BLaER1 treated with 17β-estradiol and CSF1 and Interleukin-3, amounts not matched to agents 10 nM and 100 nM (cell line): Measurements from ENCODE around the gene NSMCE1.
"Not testable (repeated sequence)": the region's sequence is repeated elsewhere in the genome, so short reads cannot be mapped to it uniquely, and the experiment has no call there.

Experiments used
- H3K27ac ChIP-seq, 11 experiments: shearing (Covaris generic); formaldehyde crosslinking; 2 replicates each; pipeline ENCODE4 v1.8.1; 2022
- H3K27me3 ChIP-seq, 11 experiments: shearing (Covaris generic); formaldehyde crosslinking; 2 replicates each; pipeline ENCODE4 v1.8.1; 2022
- H3K36me3 ChIP-seq, 11 experiments: shearing (Covaris generic); formaldehyde crosslinking; 2 replicates each; pipeline ENCODE4 v1.8.1; 2022
- H3K4me1 ChIP-seq, 10 experiments: shearing (Covaris generic); formaldehyde crosslinking; 2 replicates each; pipeline ENCODE4 v1.8.1; 2022
- H3K4me2 ChIP-seq, 11 experiments: shearing (Covaris generic); formaldehyde crosslinking; 2 replicates each; pipeline ENCODE4 v1.8.1; 2022
- H3K4me3 ChIP-seq, 10 experiments: shearing (Covaris generic); formaldehyde crosslinking; 2 replicates each; pipeline ENCODE4 v1.8.1; 2022
- H3K9ac ChIP-seq, 11 experiments: shearing (Covaris generic); formaldehyde crosslinking; 2 replicates each; pipeline ENCODE4 v1.8.1; 2022
- H3K9me3 ChIP-seq, 11 experiments: shearing (Covaris generic); formaldehyde crosslinking; replicated peaks in 1 of 11; 2 replicates each; pipeline ENCODE4 v1.8.1; 2022
- H4K20me1 ChIP-seq, 11 experiments: shearing (Covaris generic); formaldehyde crosslinking; 2 replicates each; pipeline ENCODE4 v1.8.1; 2022
- Cebpa-rat ChIP-seq, 11 experiments: shearing (Covaris generic); IDR thresholded peaks; 2 replicates each; pipeline ENCODE4 v1.8.1; 2022

The NSMCE1 gene

DNA sequence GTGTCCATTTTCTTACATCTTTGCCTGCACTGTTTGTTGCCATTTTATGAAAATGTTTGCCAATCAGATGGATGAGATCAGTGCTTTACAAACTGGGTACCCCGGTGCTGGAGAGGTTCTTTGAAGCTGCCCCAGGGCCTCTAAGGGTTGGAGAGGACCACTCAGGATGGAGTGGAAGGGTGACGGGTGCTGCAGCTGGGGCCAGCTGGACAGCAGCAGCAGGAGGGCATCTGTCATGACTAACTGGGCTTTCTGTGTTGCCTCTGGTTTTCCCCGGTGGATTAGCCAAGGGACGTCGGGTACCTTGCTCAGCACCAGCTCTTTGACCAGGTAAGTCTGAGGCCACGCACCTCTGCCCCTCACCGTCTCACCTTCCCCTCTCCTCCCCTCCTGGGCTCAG is 52.9 kb downstream of the NSMCE1 start:
- H4K20me1 ChIP-seq: no peaks in the 10 kb centered on the region; a peak in 1 of 22 replicates
- peaks cover 0 to 12% (median 0%) of the 10 kb centered on the region in 11 experiments; a peak in 1 of 22 replicates for H3K27me3 ChIP-seq
- no peak for TF ChIP-seq Cebpa-rat (IDR thresholded peaks at IDR 0.05)
- H3K27ac ChIP-seq: no peak overlapping the region
- H3K36me3 ChIP-seq: peaks cover 9 to 70% (median 24%) of the 10 kb centered on the region in 11 experiments
- H3K4me3 ChIP-seq: no peak overlapping the region
- no peak overlapping the region for H3K9ac ChIP-seq
- H3K9me3 ChIP-seq: no peaks in the 10 kb centered on the region
- no peak overlapping the region for H3K4me2 ChIP-seq
- H3K4me1 ChIP-seq: peaks cover 0 to 63% (median 53%) of the 10 kb centered on the region in 10 experiments; a peak in 17 of 20 replicates

DNA sequence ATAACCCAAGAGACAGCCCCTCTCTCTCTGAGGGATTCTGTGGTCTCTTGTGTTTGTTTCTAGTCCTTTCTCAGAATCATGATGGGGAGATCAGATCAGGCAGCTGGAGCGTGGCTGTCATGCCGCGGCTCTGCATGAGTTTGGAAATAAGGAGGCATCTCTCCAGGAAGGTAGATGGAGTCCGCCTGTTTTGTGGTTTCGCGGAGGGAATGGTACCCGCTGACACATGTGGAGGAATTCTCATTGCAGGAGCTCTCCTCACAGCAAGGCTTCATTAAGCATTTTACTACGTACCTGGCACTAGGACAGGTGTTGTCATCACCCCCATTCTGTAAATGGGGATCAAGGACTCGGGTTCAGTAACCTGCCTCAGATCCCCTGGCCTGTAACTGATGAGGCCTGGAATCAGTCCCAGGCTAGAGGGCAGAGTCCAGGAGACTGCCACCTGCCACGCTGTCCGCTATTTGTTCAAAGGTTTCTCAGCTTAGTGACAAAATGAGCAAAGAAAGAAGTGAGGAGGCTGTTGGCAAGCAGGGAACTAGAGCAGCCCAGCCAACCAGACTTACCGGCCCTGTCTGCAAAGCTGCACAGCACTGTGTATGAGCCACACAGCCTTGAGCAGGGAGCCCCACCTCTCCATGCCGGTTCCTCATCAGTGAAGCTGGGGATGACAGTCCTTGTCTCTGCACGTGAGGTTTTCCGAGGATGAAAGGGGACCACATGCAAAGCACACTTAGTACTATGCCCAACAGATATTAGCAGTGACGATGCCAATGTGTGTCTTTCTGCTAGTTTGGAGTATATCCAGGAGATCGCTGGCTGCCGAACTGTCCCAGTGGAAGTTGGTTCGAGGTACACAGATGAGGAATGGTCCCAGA is 54.2 kb downstream of the NSMCE1 start:
- Histone ChIP-seq H3K4me2 (peak overlapping the region in 9 of 11 experiments; percentile 36 to 83 (median 71); a peak in 17 of 22 replicates), H4K20me1 (no peaks in the 10 kb centered on the region; a peak in 1 of 22 replicates), H3K4me3 (no peak overlapping the region), H3K27ac (no peak overlapping the region), H3K9me3 (no peaks in the 10 kb centered on the region), H3K9ac (peak overlapping the region in 4 of 11 experiments; percentile 0 to 23 (median 14); a peak in 4 of 22 replicates), H3K4me1 (peaks cover 0 to 51% (median 42%) of the 10 kb centered on the region in 10 experiments; a peak in 17 of 20 replicates), H3K36me3 (peaks cover 18 to 71% (median 33%) of the 10 kb centered on the region in 11 experiments), H3K27me3 (peaks cover 0 to 12% (median 0%) of the 10 kb centered on the region in 11 experiments; a peak in 1 of 22 replicates)
- no peak for TF ChIP-seq Cebpa-rat (IDR thresholded peaks at IDR 0.05)

DNA sequence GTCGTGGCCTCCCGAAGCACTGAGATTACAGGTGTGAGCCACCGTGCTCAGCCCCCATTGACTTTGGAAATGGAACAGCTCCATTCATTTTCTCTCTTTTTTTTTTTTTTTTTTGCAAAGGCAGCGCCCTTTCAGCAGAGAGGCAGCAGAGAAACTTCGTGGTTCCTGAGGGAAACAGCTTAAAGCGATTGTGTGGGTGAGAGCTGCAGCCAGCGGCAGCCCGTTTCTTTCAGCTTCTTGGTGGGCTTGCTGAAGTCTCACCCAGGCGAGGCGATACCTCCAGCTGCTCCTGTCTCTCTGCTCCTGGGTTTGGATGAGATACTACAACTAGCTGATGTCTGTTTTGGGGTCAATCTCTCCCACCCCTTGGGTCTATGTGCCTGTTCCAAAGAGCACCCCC is 57.5 kb downstream of the NSMCE1 start:
- H3K9ac ChIP-seq: peak overlapping the region in 1 of 11 experiments; percentile 23; a peak in 1 of 22 replicates
- TF ChIP-seq Cebpa-rat (IDR thresholded peaks at IDR 0.05): no peak
- H4K20me1 ChIP-seq: no peaks in the 10 kb centered on the region
- H3K27me3 ChIP-seq: peaks cover 0 to 12% (median 0%) of the 10 kb centered on the region in 11 experiments; a peak in 1 of 22 replicates
- H3K4me1 ChIP-seq: peaks cover 13 to 71% (median 57%) of the 10 kb centered on the region in 10 experiments; a peak in 19 of 20 replicates
- H3K4me3 ChIP-seq: no peak overlapping the region
- H3K36me3 ChIP-seq: peaks cover 18 to 53% (median 28%) of the 10 kb centered on the region in 11 experiments
- H3K27ac ChIP-seq: no peak overlapping the region; a peak in 1 of 22 replicates
- H3K4me2 ChIP-seq: peak overlapping the region in 2 of 11 experiments; percentile 21 to 22; a peak in 4 of 22 replicates
- H3K9me3 ChIP-seq: no peaks in the 10 kb centered on the region

DNA sequence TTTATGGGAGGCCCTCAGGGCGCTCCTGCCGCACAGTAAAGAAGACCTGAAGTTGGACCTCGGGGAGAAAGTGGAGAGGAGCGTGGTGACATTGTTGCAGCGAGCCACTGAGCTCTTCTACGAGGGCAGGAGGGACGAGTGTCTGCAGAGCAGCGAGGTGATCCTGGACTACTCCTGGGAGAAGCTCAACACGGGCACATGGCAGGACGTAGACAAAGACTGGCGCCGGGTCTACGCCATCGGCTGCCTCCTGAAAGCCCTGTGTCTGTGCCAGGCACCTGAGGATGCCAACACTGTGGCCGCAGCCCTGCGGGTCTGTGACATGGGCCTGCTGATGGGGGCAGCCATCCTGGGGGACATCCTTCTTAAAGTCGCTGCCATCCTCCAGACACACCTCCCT is 58.4 kb downstream of the NSMCE1 start:
- Histone ChIP-seq H3K4me1 (peaks cover 17 to 79% (median 65%) of the 10 kb centered on the region in 10 experiments), H4K20me1 (no peaks in the 10 kb centered on the region), H3K4me2 (no peak overlapping the region), H3K9me3 (no peaks in the 10 kb centered on the region), H3K4me3 (no peak overlapping the region), H3K27me3 (peaks cover 0 to 12% (median 0%) of the 10 kb centered on the region in 11 experiments; a peak in 1 of 22 replicates), H3K9ac (no peak overlapping the region), H3K36me3 (peaks cover 12 to 44% (median 25%) of the 10 kb centered on the region in 11 experiments), H3K27ac (peak overlapping the region in 3 of 11 experiments; percentile 4 to 19 (median 10); a peak in 6 of 22 replicates)
- no peak for TF ChIP-seq Cebpa-rat (IDR thresholded peaks at IDR 0.05)

DNA sequence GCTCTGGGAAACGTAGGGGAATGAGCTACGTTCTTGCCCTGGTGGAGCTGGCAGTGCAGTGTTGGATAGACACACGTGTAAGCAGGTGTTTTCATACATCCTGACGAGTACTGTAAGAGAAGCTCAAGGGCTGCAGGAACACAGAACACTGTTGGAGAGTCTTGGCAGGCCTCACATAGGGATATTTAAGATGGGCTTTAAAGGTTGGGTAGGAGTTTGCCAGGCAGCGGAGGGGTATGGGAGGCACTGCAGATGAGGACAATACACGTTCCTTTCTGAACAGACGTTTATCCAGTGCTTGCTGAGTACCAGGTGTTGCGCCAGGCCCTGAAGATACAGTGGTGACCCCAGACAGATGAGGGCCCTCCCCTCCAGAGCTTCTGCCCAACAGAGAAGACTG is 59.0 kb downstream of the NSMCE1 start:
- Histone ChIP-seq H3K4me2 (no peak overlapping the region), H3K9ac (no peak overlapping the region), H3K36me3 (peaks cover 12 to 40% (median 24%) of the 10 kb centered on the region in 11 experiments), H3K4me3 (no peak overlapping the region), H3K27ac (peak overlapping the region in 2 of 11 experiments; percentile 19 to 89; a peak in 3 of 22 replicates), H3K9me3 (no peaks in the 10 kb centered on the region), H3K4me1 (peaks cover 23 to 81% (median 69%) of the 10 kb centered on the region in 10 experiments), H3K27me3 (peaks cover 0 to 12% (median 0%) of the 10 kb centered on the region in 11 experiments; a peak in 1 of 22 replicates), H4K20me1 (no peaks in the 10 kb centered on the region)
- TF ChIP-seq Cebpa-rat (IDR thresholded peaks at IDR 0.05): no peak

DNA sequence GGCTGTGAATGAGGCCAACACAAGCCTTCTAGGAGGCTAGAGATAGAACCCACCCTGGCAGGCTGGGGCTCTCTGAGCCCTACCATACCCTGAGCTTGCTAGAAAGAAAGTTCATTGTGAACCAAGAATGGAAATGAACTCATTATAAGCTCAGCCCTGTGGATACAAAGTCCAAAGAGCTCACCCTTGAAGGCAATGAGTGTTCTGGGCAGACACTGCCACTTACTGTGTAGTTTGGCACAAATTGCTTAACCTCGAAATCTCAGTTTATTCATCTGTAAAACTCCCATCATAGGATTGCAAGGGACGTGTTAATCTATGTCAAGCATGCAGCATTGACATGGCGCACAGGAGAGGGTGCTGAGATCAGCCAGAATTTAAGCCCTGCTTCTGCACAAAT is 59.8 kb downstream of the NSMCE1 start:
- no peak for TF ChIP-seq Cebpa-rat (IDR thresholded peaks at IDR 0.05)
- H4K20me1 ChIP-seq: no peaks in the 10 kb centered on the region
- H3K27ac ChIP-seq: peak overlapping the region in 4 of 11 experiments; percentile 89 to 99 (median 96); a peak in 7 of 22 replicates
- H3K9me3 ChIP-seq: no peaks in the 10 kb centered on the region
- peaks cover 28 to 80% (median 67%) of the 10 kb centered on the region in 10 experiments for H3K4me1 ChIP-seq
- peaks cover 0 to 10% (median 0%) of the 10 kb centered on the region in 11 experiments; a peak in 1 of 22 replicates for H3K27me3 ChIP-seq
- peaks cover 12 to 40% (median 24%) of the 10 kb centered on the region in 11 experiments for H3K36me3 ChIP-seq
- H3K4me2 ChIP-seq: peak overlapping the region in 6 of 11 experiments; percentile 81 to 98 (median 96); a peak in 12 of 22 replicates
- H3K4me3 ChIP-seq: no peak overlapping the region
- no peak overlapping the region for H3K9ac ChIP-seq

DNA sequence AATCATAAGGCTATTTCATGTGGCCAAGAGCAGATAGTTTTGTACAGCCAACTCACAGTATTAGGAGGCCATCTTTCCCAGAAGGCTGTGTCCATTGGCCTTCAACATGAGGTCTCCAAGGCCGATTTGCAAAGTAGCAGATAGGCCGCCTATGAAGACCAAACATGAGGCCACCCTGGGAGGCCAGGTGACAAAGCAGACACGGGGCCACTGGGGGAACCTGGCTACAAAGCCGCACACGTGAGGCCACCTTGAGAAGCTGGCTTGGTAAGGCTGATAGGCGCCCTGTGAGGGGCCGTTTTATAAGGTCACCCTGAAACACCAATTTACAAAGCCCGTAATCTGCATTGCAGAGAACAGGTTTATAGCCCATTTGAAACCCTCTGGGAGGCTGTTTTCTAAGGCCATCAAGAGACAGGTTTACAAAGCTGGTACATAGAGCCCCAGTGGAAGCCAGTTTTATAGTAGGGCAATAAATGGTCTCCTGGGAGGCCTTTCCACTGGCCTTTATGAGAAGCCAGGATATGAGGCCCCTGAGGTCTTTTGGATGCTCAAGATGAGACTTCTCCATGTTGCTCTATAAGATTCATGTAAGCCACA is 60.4 kb downstream of the NSMCE1 start:
- peak overlapping the region in 9 of 11 experiments; percentile 55 to 98 (median 95); a peak in 16 of 22 replicates for H3K4me2 ChIP-seq
- H3K4me1 ChIP-seq: peaks cover 28 to 75% (median 61%) of the 10 kb centered on the region in 10 experiments
- H3K4me3 ChIP-seq: no peak overlapping the region
- no peak overlapping the region for H3K9ac ChIP-seq
- no peaks in the 10 kb centered on the region for H4K20me1 ChIP-seq
- no peak for TF ChIP-seq Cebpa-rat (IDR thresholded peaks at IDR 0.05)
- H3K27ac ChIP-seq: peak overlapping the region in 6 of 11 experiments; percentile 89 to 99 (median 96); a peak in 12 of 22 replicates
- no peaks in the 10 kb centered on the region for H3K9me3 ChIP-seq
- H3K27me3 ChIP-seq: peaks cover 0 to 3% (median 0%) of the 10 kb centered on the region in 11 experiments; a peak in 1 of 22 replicates
- peaks cover 12 to 40% (median 24%) of the 10 kb centered on the region in 11 experiments for H3K36me3 ChIP-seq

DNA sequence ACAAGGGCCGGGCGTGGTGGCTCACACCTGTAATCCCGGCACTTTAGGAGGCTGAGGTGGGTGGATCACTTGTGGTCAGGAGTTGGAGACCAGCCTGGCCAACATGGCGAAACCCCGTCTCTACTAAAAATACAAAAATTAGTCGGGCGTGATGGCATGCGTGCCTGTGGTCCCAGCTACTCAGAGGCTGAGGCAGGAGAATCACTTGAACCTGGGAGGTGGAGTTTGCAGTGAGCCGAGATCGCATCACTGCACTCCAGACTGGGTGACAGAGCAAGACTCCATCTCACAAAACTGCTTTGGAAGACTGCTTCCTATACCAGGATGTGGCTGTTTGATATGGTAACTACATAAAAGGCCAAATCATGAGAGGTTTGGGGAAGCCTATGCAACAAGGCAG is 61.5 kb downstream of the NSMCE1 start:
- Histone ChIP-seq H3K4me1 (peaks cover 34 to 70% (median 62%) of the 10 kb centered on the region in 10 experiments), H3K4me2 (peak overlapping the region; percentile 0 to 98 (median 91); a peak in 20 of 22 replicates), H3K36me3 (peaks cover 12 to 31% (median 22%) of the 10 kb centered on the region in 11 experiments), H3K27ac (peak overlapping the region in 8 of 11 experiments; percentile 6 to 99 (median 92); a peak in 15 of 22 replicates), H3K9ac (peak overlapping the region in 5 of 11 experiments; percentile 10 to 56 (median 41); a peak in 5 of 22 replicates)
- not testable (repeated sequence) for H4K20me1 ChIP-seq, H3K9me3 ChIP-seq, H3K4me3 ChIP-seq, H3K27me3 ChIP-seq
